ENCODE measurements around the gene GAD1. TPM values are rescaled to one million over a fixed set of nuclear protein-coding genes. Genes with fewer than 3 reads are reported as not detected.

The GAD1 gene
- total and polyA plus RNA-seq, 2 of the 8 experiments (the other 6 are each of a cell fraction or from before 2014, with no cell fraction given), result 0.65 to 1.0 TPM

GRCh38 chr2:170856066-170856465 lies 39.4 kb downstream of the GAD1 start:
- no peak overlapping the region for H3K4me3 ChIP-seq (ENCODE audit: extremely low read depth in 1 of 4, insufficient read depth in 2 of 4, low read depth in 3 of 4, low read length in 4 of 4)
- no peak overlapping the region for H2BK12ac ChIP-seq (ENCODE audit: low read depth, low read length)
- H3K23ac ChIP-seq (ENCODE audit: insufficient read length), result no peak overlapping the region
- no peaks in the 10 kb centered on the region for H3K27me3 ChIP-seq (replicated peaks in 1 of 4; ENCODE audit: control insufficient read depth in 3 of 4, extremely low read depth in 1 of 4, insufficient read depth in 3 of 4, low read length in 3 of 4)
- no peak overlapping the region for H4K8ac ChIP-seq (ENCODE audit: extremely low read depth, insufficient read depth, low read length)
- H4K91ac ChIP-seq (replicated peaks; ENCODE audit: insufficient read length, low read length), result no peak overlapping the region
- POLR2A ChIA-PET (ENCODE audit: partially characterized antibody), result no interaction called here
- H3K56ac ChIP-seq (replicated peaks; ENCODE audit: insufficient read length, low read depth, low read length), result no peak overlapping the region
- DNase-seq (ENCODE audit: low read depth in 1 of 2, low spot score in 2 of 2), result no peak
- H4K5ac ChIP-seq (ENCODE audit: insufficient read length, low read depth, low read length), result no peak overlapping the region
- no peak overlapping the region for H2AFZ ChIP-seq (ENCODE audit: low read length)
- no peaks in the 10 kb centered on the region for H3K9me3 ChIP-seq (ENCODE audit: insufficient read depth in 2 of 2, low read depth in 1 of 2, low read length in 1 of 2)
- 78% methylated on average over 1 of the region's 1 CpG; no CpG with 5 or more reads in 1 of the 2 experiments for WGBS, 2 experiments (ENCODE audit: extremely low coverage in 1 of 2, insufficient coverage in 1 of 2, insufficient read length in 1 of 2, insufficient replicate concordance in 2 of 2, low coverage in 1 of 2, low lambda C conversion rate in 2 of 2, missing lambda C conversion rate in 1 of 2)
- no peak overlapping the region for H2BK15ac ChIP-seq (ENCODE audit: low read length)
- no peak overlapping the region for H3K9ac ChIP-seq (replicated peaks in 1 of 4; ENCODE audit: extremely low read depth in 1 of 4, low read depth in 3 of 4, low read length in 3 of 4)
- H2AK5ac ChIP-seq (ENCODE audit: low read depth, low read length), result no peak overlapping the region
- no peaks in the 10 kb centered on the region for H3K79me1 ChIP-seq (ENCODE audit: low read depth, low read length)
- no peak overlapping the region for H3K4me2 ChIP-seq (ENCODE audit: insufficient read depth in 1 of 2, low read depth in 2 of 2, low read length in 2 of 2)
- no peak overlapping the region for H2BK20ac ChIP-seq (ENCODE audit: low read length)
- no peak overlapping the region for H3K14ac ChIP-seq (ENCODE audit: insufficient read length)
- H3K36me3 ChIP-seq (ENCODE audit: control insufficient read depth in 2 of 4, insufficient read depth in 4 of 4, low read length in 3 of 4), result no peaks in the 10 kb centered on the region; a peak in 1 of 8 replicates
- no peaks in the 10 kb centered on the region for H3K79me2 ChIP-seq (ENCODE audit: control insufficient read depth in 1 of 2, insufficient read depth in 2 of 2, low read length in 2 of 2)
- no peak for FAIRE-seq
- H2BK120ac ChIP-seq (replicated peaks; ENCODE audit: low read depth, low read length), result no peak overlapping the region
- H3K23me2 ChIP-seq (ENCODE audit: low read depth, low read length), result no peaks in the 10 kb centered on the region
- no peak overlapping the region for H2BK5ac ChIP-seq (ENCODE audit: low read depth, low read length)
- H3K4ac ChIP-seq (replicated peaks; ENCODE audit: insufficient read length, low read depth, low read length), result no peak overlapping the region
- TF ChIP-seq RFX5 (IDR thresholded peaks at IDR 0.05; ENCODE audit: borderline replicate concordance, low read depth, low read length), result no peak
- H3K18ac ChIP-seq (ENCODE audit: extremely low read depth, low read length), result no peak overlapping the region
- H4K20me1 ChIP-seq (replicated peaks in 1 of 2; ENCODE audit: control insufficient read depth in 1 of 2, insufficient read depth in 2 of 2, low read length in 2 of 2), result no peaks in the 10 kb centered on the region
- no peak overlapping the region for H3K27ac ChIP-seq (ENCODE audit: low read depth, low read length)
- no peaks in the 10 kb centered on the region for H3K4me1 ChIP-seq (replicated peaks in 1 of 4; ENCODE audit: control insufficient read depth in 3 of 4, insufficient read depth in 4 of 4, low read length in 3 of 4)
- CTCF ChIA-PET (ENCODE audit: partially characterized antibody), result interaction anchor here (2.7 kb wide), 1 partner anchor 10 kb away, joined by 15 read pairs; no protein-coding TSS in a partner anchor
